Right cardiac atrium (tissue), 5 donors: ENCODE measurements around the gene ENAH. TPM values are rescaled to one million over a fixed set of nuclear protein-coding genes. Genes with fewer than 3 reads are reported as not detected.
"Not testable (repeated sequence)": the region's sequence is repeated elsewhere in the genome, so short reads cannot be mapped to it uniquely, and the experiment has no call there.

ENCODE experiments used
- ATAC-seq, 2 donors: fragments of 200-7000 bp; cut with Tn5 transposase; one replicate each; pipeline versions ENCODE4 v1.8.0 to v1.9.1; 2020; ENCODE audit warnings: moderate library complexity in 2 of 2, mild to moderate bottlenecking in 1 of 2
- DNase-seq, 3 donors: peaks; one replicate each; pipeline ENCODE4 v3.0.0-alpha.2; 2020
- H3K27ac ChIP-seq: one replicate; pipeline ENCODE4 v1.5.1; 2013; ENCODE audit warnings: mild to moderate bottlenecking, low read length, control low read depth, moderate library complexity
- H3K27me3 ChIP-seq: one replicate; pipeline ENCODE4 v1.6.1; 2013; ENCODE audit not compliant: control insufficient read depth, insufficient read depth
- H3K4me1 ChIP-seq: one replicate; pipeline ENCODE4 v1.6.1; 2013; ENCODE audit warnings: low read length; ENCODE audit not compliant: control insufficient read depth, insufficient read depth
- H3K4me3 ChIP-seq: one replicate; pipeline ENCODE4 v1.5.1; 2013; ENCODE audit warnings: low read length, control low read depth
- H3K9me3 ChIP-seq: one replicate; pipeline ENCODE4 v1.6.1; 2013; ENCODE audit warnings: low read length; ENCODE audit not compliant: control insufficient read depth
- WGBS: extraction: QIAGEN DNeasy Blood & Tissue Kit; methylation state at CpG from one replicate; pipeline ENCODE4 v1.1.7; 2013; 5-methylcytosine and 5-hydroxymethylcytosine counted together
- intact Hi-C, 4 donors: fragments of 100-400 bp; cut with DNase I; formaldehyde crosslinking; loops; one replicate each; pipeline versions ENCODE4 v1.11.0 to v1.14.0; 2022 to 2023
- polyA plus RNA-seq: library from polyadenylated mRNA; stranded (reverse); fragments of 200-250 nt; gene quantifications from one replicate; pipeline ENCODE4 v1.2.3, GENCODE V29; 2013
- total RNA-seq, 4 donors: library from RNA; stranded (reverse); fragmentation: NEBNext Ultra II Directional; extraction: Animal tissue kit (Norgen Biotek cat#: 25700); gene quantifications; one replicate each; pipeline ENCODE4 v1.2.1, GENCODE V29; 2021
- donor health status: healthy with polysubstance abuse.
- donor health status: DM: no; HTN: yes; CAD: no.
- donor health status: DM: no; HTN: no; CAD: no.
- donor health status: DM: no; HTN: yes; CAD: no; lungs with severe emphysema.
- donor health status: DM: yes; HTN: yes; CAD: no.

The ENAH gene
- total and polyA plus RNA-seq, 5 donors: 29.8 to 132 (median 108) TPM

DNA sequence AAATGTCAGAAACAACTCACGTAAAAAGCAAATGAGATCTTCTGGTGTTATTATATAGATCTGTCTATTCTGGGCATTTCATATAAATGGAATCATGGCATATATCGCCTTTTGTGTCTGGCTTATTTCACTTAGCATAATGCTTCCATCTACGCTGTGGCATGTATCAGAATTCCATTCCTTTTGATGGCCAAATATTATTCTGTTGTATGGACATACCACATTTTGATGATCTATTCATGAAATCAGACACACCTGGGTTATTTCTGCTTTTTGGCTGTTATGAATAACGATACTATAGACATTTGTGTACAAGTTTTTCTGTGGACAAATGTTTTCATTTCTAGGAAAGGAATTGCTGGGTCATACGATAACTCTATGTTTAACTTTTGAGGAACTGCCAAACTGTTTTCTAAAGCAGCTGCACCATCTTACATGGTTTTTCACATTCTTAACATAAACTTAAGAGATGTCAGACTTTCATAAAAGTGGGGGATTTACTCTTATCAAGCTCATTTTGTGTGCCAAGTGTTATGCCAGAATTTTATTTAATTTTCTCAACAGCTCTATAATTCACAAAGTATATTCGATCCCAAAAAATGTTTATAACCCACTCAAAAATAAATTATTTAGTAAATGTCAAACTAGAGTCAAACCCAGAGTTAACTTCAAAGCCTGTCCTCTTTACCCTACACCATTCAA, 7.6 kb downstream of the ENAH start:
- Histone ChIP-seq H3K9me3 (no peaks in the 10 kb centered on the region), H3K27me3 (no peaks in the 10 kb centered on the region), H3K4me3 (no peak overlapping the region), H3K27ac (no peak overlapping the region), H3K4me1 (peaks cover 2% of the 10 kb centered on the region)
- WGBS: 87% methylated on average over 6 of the region's 6 CpGs
- DNase-seq: no peak
- no peak for ATAC-seq
- intact Hi-C loops: loop anchor here in 1 of 4 donors (10.0 kb wide), 1 partner anchor 51 kb away; no protein-coding TSS in a partner anchor

DNA sequence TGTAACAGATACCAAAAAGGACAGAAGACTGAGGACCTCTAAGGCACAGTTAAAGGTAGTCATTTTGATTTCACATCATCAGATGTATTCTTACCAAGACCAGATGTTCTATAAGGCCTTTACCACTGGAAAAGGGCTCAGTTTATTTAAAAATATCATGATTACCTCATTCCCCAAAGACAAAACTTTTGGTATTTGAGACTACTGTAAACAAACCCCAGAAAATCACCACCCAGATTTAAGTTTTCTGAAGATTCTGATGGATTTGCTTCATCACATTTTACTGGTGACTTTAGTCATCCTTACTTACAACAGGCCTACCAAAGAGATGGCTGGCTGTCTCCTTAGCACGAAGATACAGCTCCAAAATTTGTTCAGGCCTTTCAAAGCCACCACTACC, 8.3 kb downstream of the ENAH start:
- no peak overlapping the region for H3K27ac ChIP-seq
- intact Hi-C loops: loop anchor here in 1 of 4 donors (10.0 kb wide), 1 partner anchor 50 kb away; no protein-coding TSS in a partner anchor
- no peak for ATAC-seq
- peaks cover 2% of the 10 kb centered on the region for H3K4me1 ChIP-seq
- H3K9me3 ChIP-seq: no peaks in the 10 kb centered on the region
- WGBS: 92% methylated on average over 1 of the region's 1 CpG
- DNase-seq: no peak
- no peaks in the 10 kb centered on the region for H3K27me3 ChIP-seq
- H3K4me3 ChIP-seq: no peak overlapping the region

GRCh38 chr1:225642177-225642576, 10.7 kb downstream of the ENAH start:
- no peak for DNase-seq
- ATAC-seq: no peak
- Histone ChIP-seq H3K4me1 (peaks cover 2% of the 10 kb centered on the region), H3K27ac (no peak overlapping the region), H3K4me3 (no peak overlapping the region), H3K27me3 (no peaks in the 10 kb centered on the region), H3K9me3 (no peaks in the 10 kb centered on the region)
- 64% methylated on average over 4 of the region's 4 CpGs for WGBS
- intact Hi-C loops: loop anchor here in 1 of 4 donors (10.0 kb wide), 1 partner anchor 47 kb away; no protein-coding TSS in a partner anchor

DNA sequence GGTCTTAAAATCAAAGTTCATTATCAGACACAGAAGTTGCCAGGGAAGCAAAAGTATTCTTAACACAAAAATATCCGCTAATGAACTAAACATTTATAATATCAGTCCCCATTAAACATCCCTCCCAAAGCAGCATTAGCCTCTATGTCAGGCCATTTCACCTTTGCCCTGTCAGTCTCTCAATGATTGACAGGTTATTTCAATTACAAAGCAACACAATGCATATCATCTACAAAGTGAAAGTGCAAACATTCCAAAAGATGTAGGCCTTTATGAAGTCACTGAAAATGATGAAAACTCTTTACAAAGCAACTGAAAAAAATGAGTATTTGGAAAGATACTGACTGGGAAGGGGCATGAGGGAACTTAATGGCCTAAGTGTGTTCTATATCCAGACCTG, 14.1 kb downstream of the ENAH start:
- Histone ChIP-seq H3K4me3 (no peak overlapping the region), H3K9me3 (no peaks in the 10 kb centered on the region), H3K27me3 (no peaks in the 10 kb centered on the region), H3K27ac (no peak overlapping the region), H3K4me1 (peaks cover 2% of the 10 kb centered on the region)
- intact Hi-C loops: no loop called here
- DNase-seq (no peak), ATAC-seq (no peak)
- 99% methylated on average over 1 of the region's 1 CpG for whole genome bisulfite sequencing

DNA sequence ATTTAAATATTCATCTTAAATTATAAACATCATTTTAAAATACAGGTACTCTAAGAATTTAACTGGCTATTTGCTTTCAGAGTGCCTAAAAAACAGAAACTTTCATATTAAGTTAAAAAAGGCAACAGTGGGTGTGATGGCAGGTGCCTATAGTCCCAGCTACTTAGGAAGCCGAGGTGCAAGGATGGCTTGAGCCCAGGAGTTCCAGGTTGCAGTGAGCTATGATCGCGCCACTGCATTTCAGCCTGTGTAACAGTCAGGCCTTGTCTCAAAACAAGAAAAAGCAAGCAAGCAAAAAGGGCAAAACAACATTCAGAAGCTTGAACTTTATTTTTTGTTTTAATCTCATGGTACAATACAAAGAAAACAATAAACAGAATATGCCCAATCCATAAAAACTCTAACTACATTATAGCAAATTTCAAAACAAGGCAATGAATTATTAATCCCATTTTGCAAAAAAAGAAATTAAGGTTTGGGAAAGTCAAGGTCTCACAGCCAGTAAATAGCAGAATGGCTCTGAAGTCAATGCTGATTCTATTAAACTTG, 15.2 kb downstream of the ENAH start:
- Histone ChIP-seq H3K4me1 (peaks cover 2% of the 10 kb centered on the region), H3K9me3 (no peaks in the 10 kb centered on the region), H3K4me3 (no peak overlapping the region), H3K27me3 (no peaks in the 10 kb centered on the region), H3K27ac (no peak overlapping the region)
- DNase-seq (no peak), ATAC-seq (no peak)
- over 99% methylated on average over 3 of the region's 3 CpGs for WGBS
- intact Hi-C loops: no loop called here

DNA sequence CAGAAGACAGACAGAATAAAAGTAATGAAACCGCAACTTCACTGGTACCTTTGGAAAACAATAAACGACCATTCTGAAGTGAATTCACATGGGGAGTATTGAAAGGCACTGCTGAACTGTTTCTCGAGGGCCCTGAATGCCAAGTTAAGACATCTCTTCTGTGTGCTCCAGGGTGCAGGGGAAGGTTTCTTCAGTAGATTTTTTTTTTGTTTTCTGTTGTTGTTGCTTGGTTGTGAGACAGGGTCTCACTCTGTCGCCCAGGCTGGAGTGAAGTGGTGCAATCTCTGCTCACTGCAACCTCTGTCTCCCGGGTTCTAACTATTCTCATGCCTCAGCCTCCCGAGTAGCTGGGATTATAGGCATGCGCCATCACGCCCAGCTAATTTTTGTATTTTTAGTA, 15.9 kb downstream of the ENAH start:
- H3K4me3 ChIP-seq, H3K27me3 ChIP-seq, intact Hi-C loops, H3K9me3 ChIP-seq, H3K4me1 ChIP-seq, DNase-seq, H3K27ac ChIP-seq, ATAC-seq: not testable (repeated sequence)
- WGBS: 94% methylated on average over 8 of the region's 8 CpGs

DNA sequence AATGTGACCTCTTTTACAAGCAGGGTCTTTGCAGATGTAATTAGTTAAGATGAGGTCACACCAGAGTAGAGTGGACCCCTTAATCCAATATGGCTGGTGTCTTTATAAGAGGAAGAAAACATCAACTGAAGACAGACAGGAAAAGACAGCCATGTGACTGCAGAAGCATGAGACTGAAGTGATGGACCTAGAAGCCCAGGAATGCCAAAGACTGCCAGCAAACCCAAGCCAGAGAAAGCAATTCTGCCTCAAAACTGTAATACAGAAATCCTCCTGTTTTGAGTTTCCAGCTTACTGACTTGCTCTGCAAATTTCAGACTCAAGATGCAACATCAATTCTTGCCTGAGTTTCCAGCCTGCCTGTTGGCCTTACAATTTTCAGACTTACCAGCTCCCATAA, 17.3 kb downstream of the ENAH start:
- ATAC-seq (no peak), DNase-seq (no peak)
- Histone ChIP-seq H3K4me1 (no peaks in the 10 kb centered on the region), H3K27me3 (no peaks in the 10 kb centered on the region), H3K27ac (no peak overlapping the region), H3K4me3 (no peak overlapping the region), H3K9me3 (no peaks in the 10 kb centered on the region)
- intact Hi-C loops: no loop called here

DNA sequence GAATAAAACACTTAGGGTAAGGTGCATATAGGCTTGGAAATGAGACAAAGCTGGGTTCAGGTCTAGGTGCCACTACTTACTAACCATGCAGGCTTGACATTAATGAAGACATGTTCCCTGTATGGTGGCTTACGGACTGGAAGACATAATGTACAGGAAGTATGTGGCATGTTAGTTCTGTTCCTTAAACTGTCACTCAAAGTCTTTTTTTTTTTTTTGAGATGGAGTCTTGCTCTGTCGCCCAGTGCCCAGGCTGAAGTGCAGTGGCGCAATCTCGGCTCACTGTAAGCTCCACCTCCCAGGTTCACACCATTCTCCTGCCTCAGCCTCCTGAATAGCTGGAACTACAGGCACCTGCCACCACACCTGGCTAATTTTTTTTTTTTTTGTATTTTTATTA, 20.1 kb downstream of the ENAH start:
- WGBS: 86% methylated on average over 4 of the region's 4 CpGs
- H3K9me3 ChIP-seq, intact Hi-C loops, DNase-seq, H3K27me3 ChIP-seq, H3K4me3 ChIP-seq, H3K27ac ChIP-seq, H3K4me1 ChIP-seq: not testable (repeated sequence)
- ATAC-seq: peak in 1 of 2 donors; percentile 29

DNA sequence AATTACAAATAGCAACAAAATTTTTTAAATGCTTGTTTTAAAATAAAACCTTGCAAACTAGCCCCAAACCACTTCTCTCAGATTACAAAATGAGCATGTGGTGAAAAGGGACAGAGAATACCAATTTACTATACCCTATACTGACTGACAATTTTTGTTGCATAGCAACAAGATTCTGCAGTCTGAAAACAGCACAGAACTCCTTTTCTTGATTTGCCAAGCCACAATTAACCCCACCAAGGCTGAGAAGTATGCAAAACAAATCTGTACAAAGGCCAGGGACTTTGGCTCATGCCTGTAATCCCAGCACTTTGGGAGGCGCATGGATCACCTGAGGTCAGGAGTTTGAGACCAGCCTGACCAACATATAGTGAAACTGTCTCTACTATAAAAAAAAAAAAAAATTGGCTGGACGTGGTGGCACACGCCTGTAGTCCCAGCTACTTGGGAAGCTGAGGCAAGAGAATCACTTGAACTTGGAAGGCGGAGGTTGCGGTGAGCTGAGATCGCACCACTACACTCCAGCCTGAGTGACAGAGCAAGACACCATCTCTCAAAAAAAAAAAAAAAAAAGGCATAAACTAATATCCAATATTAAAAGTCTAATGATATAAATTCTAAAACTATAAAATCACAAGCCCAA, 21.8 kb downstream of the ENAH start:
- no peak overlapping the region for H3K4me3 ChIP-seq
- H3K9me3 ChIP-seq: no peaks in the 10 kb centered on the region
- WGBS: 89% methylated on average over 6 of the region's 6 CpGs
- H3K27ac ChIP-seq: no peak overlapping the region
- ATAC-seq: no peak
- intact Hi-C loops: no loop called here
- H3K4me1 ChIP-seq: peaks cover 6% of the 10 kb centered on the region
- no peaks in the 10 kb centered on the region for H3K27me3 ChIP-seq
- peak in 1 of 3 donors; percentile 38 for DNase-seq

DNA sequence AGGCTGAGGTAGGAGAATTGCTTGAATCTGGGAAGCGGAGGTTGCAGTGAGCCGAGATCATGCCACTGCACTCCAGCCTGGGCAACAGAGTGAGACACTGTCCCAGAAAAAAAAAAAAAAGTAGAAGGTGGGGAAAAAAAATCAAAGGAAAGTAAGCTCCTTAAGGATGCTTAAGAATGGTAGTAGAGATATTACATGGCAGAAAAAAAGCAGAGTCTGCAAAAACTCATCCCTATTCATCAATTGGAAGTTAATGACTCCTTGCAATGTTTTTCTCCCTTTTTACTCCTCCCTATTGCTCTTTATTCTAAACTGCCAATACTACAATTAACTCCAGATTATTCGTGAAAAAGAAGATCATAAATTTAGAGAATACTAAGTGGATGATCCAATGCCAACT, 23.4 kb downstream of the ENAH start:
- Histone ChIP-seq H3K9me3 (no peaks in the 10 kb centered on the region), H3K4me3 (no peak overlapping the region), H3K27ac (no peak overlapping the region), H3K27me3 (no peaks in the 10 kb centered on the region), H3K4me1 (peaks cover 9% of the 10 kb centered on the region)
- DNase-seq: no peak
- intact Hi-C loops: no loop called here
- no peak for ATAC-seq
- WGBS: 88% methylated on average over 3 of the region's 3 CpGs

DNA sequence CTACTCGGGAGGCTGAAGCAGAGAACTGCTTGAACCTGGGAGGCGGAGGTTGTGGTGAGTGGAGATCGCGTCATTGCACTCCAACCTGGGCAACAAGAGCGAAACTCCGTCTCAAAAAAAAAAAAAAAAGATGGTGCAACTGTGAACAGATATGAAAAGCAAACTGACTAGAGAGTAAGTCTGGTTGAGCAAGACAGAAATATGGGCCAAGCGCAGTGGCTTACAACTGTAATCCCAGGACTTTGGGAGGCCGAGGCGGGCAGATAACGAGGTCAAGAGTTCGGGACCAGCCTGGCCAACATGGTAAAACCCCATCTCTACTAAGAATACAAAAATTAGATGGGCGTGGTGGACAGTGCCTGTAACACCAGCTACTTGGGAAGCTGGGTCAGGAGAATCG, 24.1 kb downstream of the ENAH start:
- WGBS: 92% methylated on average over 13 of the region's 13 CpGs
- H3K27me3 ChIP-seq, ATAC-seq, H3K9me3 ChIP-seq, H3K4me1 ChIP-seq, H3K4me3 ChIP-seq, DNase-seq, H3K27ac ChIP-seq, intact Hi-C loops: not testable (repeated sequence)
